ENCODE data around the gene MYO5B.

MYO5B gene

DNA sequence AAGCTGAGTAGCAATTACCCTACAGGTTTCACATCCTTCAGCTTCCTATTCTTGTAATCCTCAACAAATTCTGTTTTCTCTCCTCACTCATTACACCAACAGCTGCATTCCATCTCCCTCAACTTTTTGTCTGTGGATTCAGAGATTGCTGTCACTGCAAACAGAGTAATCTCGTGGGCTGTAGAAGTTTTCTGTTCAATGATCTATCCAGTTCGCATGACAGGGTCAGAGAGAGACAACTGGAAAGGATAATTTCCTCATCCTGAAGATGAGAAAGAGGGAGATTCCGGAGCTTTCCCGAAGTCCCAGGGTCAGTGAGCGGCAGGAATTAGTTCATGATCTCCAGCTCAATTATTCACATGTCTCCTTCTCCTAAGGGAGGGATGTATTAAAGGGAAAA, 75.7 kb downstream of the MYO5B start:
- Histone ChIP-seq H3K4me2 (ENCODE audit: insufficient read depth, low read length) (no peak overlapping the region), H3K79me2 (ENCODE audit: insufficient read depth, low read length) (no peaks in the 10 kb centered on the region), H3K4me3 (ENCODE audit: low read depth in 1 of 2, low read length in 2 of 2) (no peak overlapping the region), H3K27me3 (ENCODE audit: insufficient read depth, low read length, poor library complexity) (peaks cover 10% of the 10 kb centered on the region), H3K4me1 (ENCODE audit: insufficient read depth, low read length) (no peaks in the 10 kb centered on the region), H3K9me3 (ENCODE audit: insufficient read depth, low read length, severe bottlenecking) (no peaks in the 10 kb centered on the region), H3K9ac (ENCODE audit: low read depth, low read length) (no peak overlapping the region), H4K20me1 (ENCODE audit: insufficient read depth, low read length) (no peaks in the 10 kb centered on the region; the same call in 1 of the 2 replicates), H3K27ac (ENCODE audit: low read length) (no peak overlapping the region), H3K36me3 (ENCODE audit: insufficient read depth, low read length) (no peaks in the 10 kb centered on the region), H2AFZ (ENCODE audit: low read depth, low read length) (no peak overlapping the region)
- no peak for TF ChIP-seq EZH2 (IDR thresholded peaks at IDR 0.05; ENCODE audit: borderline replicate concordance, low read depth, low read length, severe bottlenecking)
- TF ChIP-seq, protein P1, sequence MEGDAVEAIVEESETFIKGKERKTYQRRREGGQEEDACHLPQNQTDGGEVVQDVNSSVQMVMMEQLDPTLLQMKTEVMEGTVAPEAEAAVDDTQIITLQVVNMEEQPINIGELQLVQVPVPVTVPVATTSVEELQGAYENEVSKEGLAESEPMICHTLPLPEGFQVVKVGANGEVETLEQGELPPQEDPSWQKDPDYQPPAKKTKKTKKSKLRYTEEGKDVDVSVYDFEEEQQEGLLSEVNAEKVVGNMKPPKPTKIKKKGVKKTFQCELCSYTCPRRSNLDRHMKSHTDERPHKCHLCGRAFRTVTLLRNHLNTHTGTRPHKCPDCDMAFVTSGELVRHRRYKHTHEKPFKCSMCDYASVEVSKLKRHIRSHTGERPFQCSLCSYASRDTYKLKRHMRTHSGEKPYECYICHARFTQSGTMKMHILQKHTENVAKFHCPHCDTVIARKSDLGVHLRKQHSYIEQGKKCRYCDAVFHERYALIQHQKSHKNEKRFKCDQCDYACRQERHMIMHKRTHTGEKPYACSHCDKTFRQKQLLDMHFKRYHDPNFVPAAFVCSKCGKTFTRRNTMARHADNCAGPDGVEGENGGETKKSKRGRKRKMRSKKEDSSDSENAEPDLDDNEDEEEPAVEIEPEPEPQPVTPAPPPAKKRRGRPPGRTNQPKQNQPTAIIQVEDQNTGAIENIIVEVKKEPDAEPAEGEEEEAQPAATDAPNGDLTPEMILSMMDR (IDR thresholded peaks at IDR 0.05; ENCODE audit: borderline replicate concordance, extremely low read depth, low read length, poor library complexity, severe bottlenecking), result no peak
- ATAC-seq (ENCODE audit: insufficient read depth, low read depth) (no peak), DNase-seq (no peak)

DNA sequence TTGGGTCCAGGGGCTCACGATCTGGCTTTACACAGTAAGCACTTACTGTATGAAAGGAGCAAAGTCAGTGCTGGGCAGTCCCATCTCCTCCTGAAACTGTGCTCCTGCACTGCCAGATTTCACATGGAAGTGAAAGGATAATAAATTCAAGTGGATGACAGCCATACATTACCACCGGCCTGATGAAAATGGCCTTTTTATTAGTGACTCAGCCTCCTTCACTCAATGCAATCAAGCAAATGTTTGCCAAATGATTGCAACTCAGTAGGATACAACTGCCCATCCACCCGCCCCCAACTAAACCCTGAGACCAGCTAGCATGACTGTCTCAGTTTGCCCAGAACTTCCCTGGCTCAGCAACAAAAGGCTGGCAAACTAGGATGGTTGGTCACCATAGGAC, 77.1 kb downstream of the MYO5B start:
- H3K4me1 ChIP-seq (ENCODE audit: insufficient read depth, low read length), result no peaks in the 10 kb centered on the region
- DNase-seq (no peak), ATAC-seq (ENCODE audit: insufficient read depth, low read depth) (no peak)
- H3K27me3 ChIP-seq (ENCODE audit: insufficient read depth, low read length, poor library complexity), result peaks cover 10% of the 10 kb centered on the region
- H3K9me3 ChIP-seq (ENCODE audit: insufficient read depth, low read length, severe bottlenecking), result no peaks in the 10 kb centered on the region
- H4K20me1 ChIP-seq (ENCODE audit: insufficient read depth, low read length), result no peaks in the 10 kb centered on the region; the same call in 1 of the 2 replicates
- no peak overlapping the region for H3K9ac ChIP-seq (ENCODE audit: low read depth, low read length)
- H3K4me3 ChIP-seq (ENCODE audit: low read depth in 1 of 2, low read length in 2 of 2), result no peak overlapping the region
- no peaks in the 10 kb centered on the region for H3K79me2 ChIP-seq (ENCODE audit: insufficient read depth, low read length)
- TF ChIP-seq, protein P1 (IDR thresholded peaks at IDR 0.05; ENCODE audit: borderline replicate concordance, extremely low read depth, low read length, poor library complexity, severe bottlenecking), result no peak
- TF ChIP-seq EZH2 (IDR thresholded peaks at IDR 0.05; ENCODE audit: borderline replicate concordance, low read depth, low read length, severe bottlenecking), result no peak
- H3K4me2 ChIP-seq (ENCODE audit: insufficient read depth, low read length), result no peak overlapping the region
- H3K27ac ChIP-seq (ENCODE audit: low read length), result no peak overlapping the region
- no peaks in the 10 kb centered on the region for H3K36me3 ChIP-seq (ENCODE audit: insufficient read depth, low read length)
- no peak overlapping the region for H2AFZ ChIP-seq (ENCODE audit: low read depth, low read length)

DNA sequence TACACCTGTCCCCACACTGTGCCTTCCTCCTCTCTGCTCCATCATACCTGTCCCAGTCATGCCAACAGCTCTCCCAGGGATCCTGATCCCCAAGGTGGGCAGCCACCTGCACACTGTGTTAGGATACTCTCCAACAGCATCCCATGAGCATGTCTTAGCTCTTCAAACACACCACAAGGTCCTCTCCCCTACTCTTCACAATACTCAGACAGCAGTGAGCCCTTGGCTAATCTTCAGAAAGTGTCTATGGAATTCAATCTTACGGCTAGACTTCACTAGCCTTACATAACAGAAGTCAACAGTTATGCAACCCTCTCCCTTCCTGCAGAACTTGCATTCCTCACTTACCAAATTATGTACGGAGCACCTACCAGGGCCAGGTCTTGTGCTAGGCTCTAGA, 79.9 kb downstream of the MYO5B start:
- H3K79me2 ChIP-seq (ENCODE audit: insufficient read depth, low read length), result no peaks in the 10 kb centered on the region
- no peak overlapping the region for H3K9ac ChIP-seq (ENCODE audit: low read depth, low read length)
- no peak overlapping the region for H3K4me2 ChIP-seq (ENCODE audit: insufficient read depth, low read length)
- no peaks in the 10 kb centered on the region for H3K36me3 ChIP-seq (ENCODE audit: insufficient read depth, low read length)
- TF ChIP-seq, protein P1 (IDR thresholded peaks at IDR 0.05; ENCODE audit: borderline replicate concordance, extremely low read depth, low read length, poor library complexity, severe bottlenecking), result no peak
- no peak for TF ChIP-seq EZH2 (IDR thresholded peaks at IDR 0.05; ENCODE audit: borderline replicate concordance, low read depth, low read length, severe bottlenecking)
- H3K4me3 ChIP-seq (ENCODE audit: low read depth in 1 of 2, low read length in 2 of 2), result no peak overlapping the region
- H3K27me3 ChIP-seq (ENCODE audit: insufficient read depth, low read length, poor library complexity), result peaks cover 12% of the 10 kb centered on the region
- H4K20me1 ChIP-seq (ENCODE audit: insufficient read depth, low read length), result no peaks in the 10 kb centered on the region; the same call in 1 of the 2 replicates
- H2AFZ ChIP-seq (ENCODE audit: low read depth, low read length), result no peak overlapping the region
- ATAC-seq (ENCODE audit: insufficient read depth, low read depth) (no peak), DNase-seq (no peak)
- H3K9me3 ChIP-seq (ENCODE audit: insufficient read depth, low read length, severe bottlenecking), result no peaks in the 10 kb centered on the region
- no peak overlapping the region for H3K27ac ChIP-seq (ENCODE audit: low read length)
- H3K4me1 ChIP-seq (ENCODE audit: insufficient read depth, low read length), result no peaks in the 10 kb centered on the region

DNA sequence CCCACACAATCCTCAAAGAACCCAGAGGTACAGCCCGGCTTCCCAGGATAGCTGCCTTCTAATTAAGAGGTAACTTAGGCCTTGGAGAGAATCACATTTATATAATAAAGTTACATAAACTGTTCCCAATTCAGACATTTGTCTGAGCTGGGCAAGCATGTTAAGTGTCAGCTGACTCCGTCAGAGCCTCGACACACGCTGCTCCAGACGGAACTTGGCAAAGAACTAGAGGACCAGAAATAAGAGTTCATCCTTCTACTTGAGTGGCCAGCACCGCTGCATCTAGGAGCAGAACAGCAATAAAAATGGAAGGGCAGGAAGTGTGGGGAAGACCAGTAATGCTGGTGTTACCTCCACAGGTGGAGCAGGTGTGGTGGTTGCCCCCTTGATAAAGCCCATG, 80.5 kb downstream of the MYO5B start:
- Histone ChIP-seq H3K27ac (ENCODE audit: low read length) (no peak overlapping the region), H3K9ac (ENCODE audit: low read depth, low read length) (no peak overlapping the region), H3K9me3 (ENCODE audit: insufficient read depth, low read length, severe bottlenecking) (no peaks in the 10 kb centered on the region), H2AFZ (ENCODE audit: low read depth, low read length) (no peak overlapping the region), H3K79me2 (ENCODE audit: insufficient read depth, low read length) (no peaks in the 10 kb centered on the region), H3K4me1 (ENCODE audit: insufficient read depth, low read length) (no peaks in the 10 kb centered on the region), H4K20me1 (ENCODE audit: insufficient read depth, low read length) (no peaks in the 10 kb centered on the region), H3K27me3 (ENCODE audit: insufficient read depth, low read length, poor library complexity) (peaks cover 14% of the 10 kb centered on the region), H3K4me2 (ENCODE audit: insufficient read depth, low read length) (no peak overlapping the region), H3K4me3 (ENCODE audit: low read depth in 1 of 2, low read length in 2 of 2) (no peak overlapping the region), H3K36me3 (ENCODE audit: insufficient read depth, low read length) (no peaks in the 10 kb centered on the region)
- ATAC-seq (ENCODE audit: insufficient read depth, low read depth) (no peak), DNase-seq (no peak)
- TF ChIP-seq, protein P1 (IDR thresholded peaks at IDR 0.05; ENCODE audit: borderline replicate concordance, extremely low read depth, low read length, poor library complexity, severe bottlenecking), result no peak
- TF ChIP-seq EZH2 (IDR thresholded peaks at IDR 0.05; ENCODE audit: borderline replicate concordance, low read depth, low read length, severe bottlenecking), result no peak

All from DND-41 (cell line).